Stimulated activated CD8-positive, alpha-beta memory T cell treated with anti-CD3 and anti-CD28 coated beads, Interleukin-7, amount 100 ng/mL, for 4 hours (primary cell): Measurements from ENCODE around the gene IL1RAP.
A peak's percentile ranks its signal among the peaks of the same experiment; 100 is the strongest.

Experiments
- DNase-seq, 2 donors: peaks; one replicate each; pipeline ENCODE4 v3.0.0-alpha.2; 2020; ENCODE audit warnings: low read depth in 2 of 2

IL1RAP gene

DNA sequence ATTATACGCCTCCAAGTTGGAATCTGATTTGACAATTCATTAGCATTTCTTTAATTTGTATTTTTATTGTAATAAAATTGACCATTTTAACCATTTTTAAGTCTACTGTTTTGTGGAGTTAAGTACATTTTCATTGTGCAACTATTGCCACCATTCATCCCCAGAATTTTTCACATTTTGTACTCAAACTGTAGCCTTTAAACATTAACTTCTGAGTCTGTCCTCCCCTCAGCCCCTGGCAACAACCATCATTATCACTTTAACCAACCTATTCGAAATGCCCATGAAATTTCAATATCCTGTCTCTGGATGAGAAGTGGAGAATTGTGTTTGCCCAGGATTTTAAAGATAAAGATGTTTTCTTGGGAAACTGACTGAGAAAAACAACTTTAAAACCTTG lies 27.7 kb downstream of the IL1RAP start:
- DNase-seq, result no peak

DNA sequence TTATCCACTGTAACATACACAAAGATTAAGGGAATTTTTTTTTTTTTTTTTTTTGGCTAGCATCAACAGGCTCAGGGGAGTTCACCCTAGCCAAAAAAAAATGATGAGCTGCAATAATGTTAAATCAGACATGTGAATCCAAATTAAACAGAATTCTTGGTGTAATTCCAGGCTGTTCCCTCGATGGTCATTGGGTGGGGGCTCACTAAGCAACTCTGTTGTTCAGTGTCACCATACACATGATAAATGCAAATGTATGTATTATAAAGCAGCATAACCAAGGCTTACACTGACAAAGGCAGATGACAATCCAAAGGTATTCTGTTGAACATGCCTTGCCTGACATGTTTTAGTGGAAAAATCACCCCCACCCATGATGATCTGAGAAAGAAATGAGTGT lies 29.0 kb downstream of the IL1RAP start:
- DNase-seq, result no peak

DNA sequence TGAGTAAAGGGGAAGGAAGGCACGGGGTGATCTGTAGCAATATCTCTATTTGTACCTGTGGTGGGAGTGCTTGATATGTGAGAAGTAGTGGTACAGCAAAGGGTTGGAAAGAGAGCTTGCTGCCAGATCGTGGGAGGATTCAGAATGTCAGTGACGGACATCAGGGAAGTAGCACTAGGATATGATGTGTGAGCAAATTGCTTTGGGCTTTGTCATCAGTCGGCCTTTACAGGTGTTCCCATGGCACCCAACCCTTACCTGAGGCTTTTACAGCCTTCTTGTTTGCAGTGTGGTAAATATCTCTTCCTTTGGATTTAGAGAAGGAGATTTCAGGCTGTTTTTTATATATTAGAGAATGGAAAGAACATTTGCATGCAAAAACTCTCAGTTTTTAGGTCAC lies 29.8 kb downstream of the IL1RAP start:
- DNase-seq, result no peak

DNA sequence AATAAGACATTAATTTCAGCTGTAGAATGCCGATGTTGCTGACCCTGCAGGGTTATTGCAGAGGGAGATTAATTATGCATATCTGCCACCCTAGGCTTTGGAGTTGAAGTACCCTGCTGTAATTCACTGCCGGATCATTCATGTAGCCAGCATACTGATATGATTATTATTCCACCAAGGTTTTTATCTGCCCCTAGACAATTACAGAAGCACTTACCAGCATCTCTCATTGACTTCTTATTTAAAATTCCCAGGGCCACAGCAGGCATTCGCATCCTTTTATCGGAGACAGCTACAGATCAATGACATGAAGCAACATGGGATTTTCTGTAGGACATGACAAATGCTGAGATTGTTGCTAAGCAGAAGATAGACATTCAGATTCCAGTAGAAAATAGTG lies 31.3 kb downstream of the IL1RAP start:
- DNase-seq, result no peak

GRCh38 chr3:190546881-190547510 lies 33.1 kb downstream of the IL1RAP start:
- no peak for DNase-seq

- DNase-seq, result no peak
Observed at GRCh38 chr3:190548031-190548656, 34.3 kb downstream of the IL1RAP start.

DNA sequence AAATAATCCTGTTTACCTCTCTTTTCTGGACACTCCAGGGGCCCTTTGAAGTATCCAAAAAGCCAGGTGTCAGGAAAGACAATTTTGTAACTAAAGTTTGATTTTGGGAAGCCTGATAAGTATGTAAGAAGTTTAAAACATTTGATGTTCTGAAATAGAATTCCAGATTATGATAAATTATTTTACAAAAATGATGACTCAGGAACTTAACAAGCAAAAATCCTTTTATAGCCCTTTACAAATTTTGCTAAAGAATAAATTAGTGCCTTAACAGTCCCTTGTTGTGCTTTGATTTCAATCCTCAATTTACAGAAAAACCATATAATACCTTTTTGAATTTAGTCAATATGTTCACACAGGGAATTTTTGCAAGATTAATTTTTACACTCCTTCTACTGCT lies 38.1 kb downstream of the IL1RAP start:
- DNase-seq, result no peak

DNA sequence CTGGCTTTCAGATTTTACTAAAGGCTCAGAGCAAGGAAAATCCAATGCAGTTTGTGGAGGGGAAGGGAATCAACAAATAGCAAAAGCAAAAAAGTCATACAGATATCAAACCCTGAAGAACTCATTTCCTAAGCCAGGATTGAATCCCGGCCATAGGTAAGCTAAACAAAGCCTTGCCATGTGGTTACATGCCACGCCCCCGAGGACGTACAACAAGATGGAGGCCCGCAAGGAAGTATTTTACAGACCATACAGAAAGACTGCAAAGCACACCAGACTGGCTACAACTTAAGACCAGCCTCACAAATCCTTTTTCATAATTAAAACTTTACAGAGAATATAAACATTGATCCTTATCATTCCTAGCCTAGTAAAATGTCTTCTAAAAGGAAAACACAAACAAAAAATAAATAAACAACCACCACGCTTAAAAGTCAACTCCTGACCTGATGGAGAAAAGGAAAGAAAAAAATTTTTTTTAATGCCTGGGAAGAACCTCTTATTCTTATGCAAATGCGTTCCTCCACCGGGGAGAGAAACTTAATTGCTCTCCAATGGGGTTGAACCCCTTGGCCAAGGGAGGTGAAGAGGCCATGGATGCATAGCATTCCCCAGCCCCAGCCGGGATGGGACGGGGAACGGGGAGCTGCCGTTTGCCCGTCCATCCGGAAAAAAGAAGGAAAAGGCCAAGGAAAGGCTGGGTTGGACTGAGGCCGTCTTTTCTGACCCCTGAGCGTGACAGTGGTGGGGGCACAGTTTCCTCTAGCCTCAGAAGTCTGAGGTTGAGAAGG lies 39.3 kb downstream of the IL1RAP start:
- DNase-seq, result no peak

DNA sequence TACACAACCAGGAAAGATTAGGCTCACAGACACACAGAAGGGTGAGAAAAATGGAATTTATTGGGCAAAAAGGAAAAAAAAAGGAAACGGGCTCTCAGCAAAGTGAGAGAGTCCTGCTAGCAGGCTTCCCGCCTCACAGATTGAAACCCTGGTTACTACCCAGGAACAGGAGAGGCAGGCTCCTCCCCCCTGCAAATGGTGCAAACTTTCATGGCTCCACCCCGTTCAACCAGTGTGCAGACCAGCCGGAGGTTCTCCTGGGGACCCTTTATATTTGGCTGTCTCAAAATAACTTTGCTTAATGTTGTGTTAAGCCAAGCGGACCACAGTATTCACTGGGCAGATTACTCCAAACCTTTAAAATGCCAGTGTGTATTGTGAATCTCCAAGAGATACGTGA lies 40.3 kb downstream of the IL1RAP start:
- DNase-seq, result no peak

DNA sequence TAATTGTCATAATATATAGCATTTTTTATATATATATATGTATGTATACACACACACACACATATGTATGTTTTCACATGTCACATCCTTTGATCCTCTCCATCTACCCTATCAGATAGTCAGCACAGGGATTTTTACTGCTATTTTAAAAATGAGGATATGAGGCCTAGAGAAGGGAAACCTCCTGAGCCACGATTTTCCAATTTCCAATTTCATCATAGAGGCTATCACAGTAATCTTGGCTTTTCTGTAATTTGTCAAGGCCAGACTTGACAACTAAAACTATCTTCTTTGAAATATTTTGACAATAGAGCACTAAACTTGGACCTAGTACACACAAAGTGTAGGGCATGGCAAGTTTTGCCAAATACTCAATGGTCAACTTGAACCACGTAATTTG lies 42.5 kb downstream of the IL1RAP start:
- DNase-seq, result no peak

DNA sequence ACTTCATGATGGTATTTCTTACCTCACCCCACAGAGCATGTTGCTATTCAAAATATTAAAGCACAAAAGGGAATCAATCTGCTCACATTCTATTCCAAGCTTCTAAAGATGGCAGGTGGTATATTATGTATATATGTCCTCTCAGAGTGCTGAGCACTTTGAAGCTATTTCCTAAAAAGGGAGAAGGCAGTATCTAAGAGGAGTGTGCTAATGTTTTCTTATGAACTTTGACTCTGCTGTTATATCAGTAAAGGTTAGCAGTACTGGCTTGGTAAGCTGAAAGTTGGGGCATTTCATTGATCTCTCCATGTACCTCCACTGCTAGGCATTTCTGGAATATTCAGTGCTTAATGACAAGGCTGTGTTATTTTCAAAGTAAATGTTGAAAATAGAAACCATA lies 43.4 kb downstream of the IL1RAP start:
- no peak for DNase-seq

GRCh38 chr3:190558316-190558715 lies 44.4 kb downstream of the IL1RAP start:
- DNase-seq, result no peak

DNA sequence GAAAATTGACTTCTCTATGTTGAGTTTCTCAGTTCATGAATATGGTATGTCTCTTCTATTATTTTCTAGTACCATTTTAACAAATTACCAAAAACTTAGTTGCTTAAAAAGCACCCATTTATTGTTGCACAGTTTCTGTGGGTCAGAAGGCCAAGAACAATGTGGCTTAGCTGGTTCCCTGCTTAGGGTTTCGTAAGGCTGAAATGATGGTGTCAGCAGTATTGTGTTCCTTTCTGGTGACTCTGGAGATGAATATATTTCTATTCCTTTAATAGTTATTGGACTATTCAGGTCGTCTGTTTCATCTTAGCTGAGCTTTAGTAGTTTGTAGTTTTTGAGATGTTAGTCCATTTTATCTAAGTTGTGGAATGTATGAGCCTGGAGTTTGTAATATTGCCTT lies 44.9 kb downstream of the IL1RAP start:
- no peak for DNase-seq

DNA sequence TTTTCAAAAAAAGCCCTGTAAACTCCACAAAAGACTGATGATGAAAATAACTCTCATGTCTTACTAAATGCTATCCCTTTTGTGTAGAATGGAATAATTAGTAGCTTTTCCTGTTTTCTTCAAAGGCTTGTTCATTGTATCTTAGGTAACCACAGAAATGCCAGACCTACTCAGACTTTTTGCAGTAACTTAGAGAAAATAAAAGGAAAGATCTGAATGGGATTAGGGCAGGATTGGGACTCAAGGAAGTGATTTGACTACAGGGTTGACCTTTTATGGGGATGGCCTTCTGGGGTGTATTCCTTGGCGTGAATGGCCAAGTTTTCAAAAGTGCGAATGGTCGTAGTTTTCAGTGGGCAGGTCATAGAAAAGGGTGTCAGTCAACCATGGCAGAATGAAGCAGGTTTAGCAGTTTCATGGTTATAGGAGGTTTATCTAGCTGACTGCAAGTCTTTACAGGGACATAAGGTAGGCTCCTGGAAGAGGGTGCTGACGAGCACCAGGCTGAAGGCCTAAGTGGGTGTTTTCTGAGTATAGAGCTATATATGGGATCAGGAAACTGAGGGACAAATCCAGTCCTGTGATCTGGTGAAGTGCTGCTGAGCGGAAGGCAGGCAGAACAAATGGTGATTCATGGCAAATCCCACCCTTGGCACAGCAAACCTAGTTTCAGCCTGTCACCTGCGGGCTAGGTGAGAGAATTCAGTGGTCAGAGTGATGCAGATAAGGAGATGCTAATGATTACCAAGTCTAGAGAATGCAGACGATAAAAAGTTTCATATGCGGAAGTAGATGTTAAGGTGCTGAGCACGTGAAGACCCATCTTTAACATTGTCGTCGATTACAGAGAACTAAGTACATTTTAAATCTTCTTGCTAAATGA lies 46.4 kb downstream of the IL1RAP start:
- no peak for DNase-seq

DNA sequence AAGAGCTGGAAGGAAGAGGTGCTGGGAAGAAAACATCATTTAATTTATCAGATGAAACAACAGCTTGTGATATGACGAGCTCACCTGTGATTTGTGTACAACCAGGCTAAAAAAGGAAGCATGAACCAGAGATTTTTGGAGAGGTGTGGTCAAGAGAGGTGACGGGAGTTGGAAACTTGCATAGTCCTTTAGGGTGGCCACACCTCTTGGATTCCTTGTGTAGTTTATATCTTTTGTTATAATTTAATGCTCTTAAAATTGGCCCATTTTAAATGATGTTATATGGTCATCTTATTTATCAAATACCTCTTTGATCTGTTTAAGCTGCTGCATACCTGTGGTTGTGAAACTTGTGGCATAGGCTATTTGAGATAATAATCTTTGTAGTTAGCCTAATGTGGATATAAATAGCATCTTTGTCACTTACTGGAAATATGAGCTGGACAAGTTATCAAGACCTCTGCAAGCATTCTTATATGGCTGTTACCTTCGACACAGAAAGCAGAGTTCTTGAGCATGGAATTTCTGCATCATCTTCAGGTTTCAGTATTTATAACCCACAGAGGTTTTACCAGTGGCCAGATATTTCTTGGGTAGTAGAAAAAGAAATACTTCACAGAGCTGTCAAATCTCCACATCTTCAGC lies 49.1 kb downstream of the IL1RAP start:
- no peak for DNase-seq

DNA sequence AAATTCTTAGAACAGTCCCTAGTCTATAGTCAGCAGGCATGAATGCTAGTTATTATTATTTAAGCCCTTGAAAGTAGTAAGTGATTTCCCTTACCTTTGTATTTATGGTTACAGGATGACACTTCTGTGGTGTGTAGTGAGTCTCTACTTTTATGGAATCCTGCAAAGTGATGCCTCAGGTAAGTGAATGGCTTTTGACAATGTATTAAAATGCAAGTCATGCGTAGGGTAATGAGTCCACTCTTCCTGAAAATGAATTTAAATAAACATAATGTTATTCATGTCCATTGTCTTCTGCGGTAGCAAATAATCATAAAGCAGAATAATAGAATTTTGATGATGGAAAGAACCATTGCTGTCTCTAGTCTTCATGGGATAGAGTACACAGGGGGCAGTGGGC lies 50.3 kb downstream of the IL1RAP start:
- no peak for DNase-seq

- peak; percentile 35 to 38 for DNase-seq
Observed at GRCh38 chr3:190566043-190566933, 52.4 kb downstream of the IL1RAP start.

DNA sequence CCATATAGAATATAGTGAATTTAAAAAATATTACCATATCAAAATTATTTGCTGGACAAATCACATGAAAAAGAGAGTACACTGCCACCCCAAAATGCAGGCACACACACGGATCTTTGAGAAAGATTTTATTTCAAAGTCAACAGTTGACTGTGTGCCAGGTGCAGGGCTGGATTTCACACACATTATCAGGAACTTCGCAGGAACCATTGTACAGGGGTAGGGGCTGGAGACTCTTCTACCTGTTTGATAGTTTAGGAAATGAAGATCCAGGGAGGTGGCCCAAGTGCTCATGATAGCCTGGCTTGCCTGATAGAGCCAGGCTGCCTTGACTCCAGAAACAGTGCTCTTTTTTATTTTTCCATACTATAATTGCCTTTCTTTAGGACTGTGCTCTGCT lies 54.2 kb downstream of the IL1RAP start:
- no peak for DNase-seq

GRCh38 chr3:190574473-190574872 lies 60.6 kb downstream of the IL1RAP start:
- DNase-seq, result no peak

DNA sequence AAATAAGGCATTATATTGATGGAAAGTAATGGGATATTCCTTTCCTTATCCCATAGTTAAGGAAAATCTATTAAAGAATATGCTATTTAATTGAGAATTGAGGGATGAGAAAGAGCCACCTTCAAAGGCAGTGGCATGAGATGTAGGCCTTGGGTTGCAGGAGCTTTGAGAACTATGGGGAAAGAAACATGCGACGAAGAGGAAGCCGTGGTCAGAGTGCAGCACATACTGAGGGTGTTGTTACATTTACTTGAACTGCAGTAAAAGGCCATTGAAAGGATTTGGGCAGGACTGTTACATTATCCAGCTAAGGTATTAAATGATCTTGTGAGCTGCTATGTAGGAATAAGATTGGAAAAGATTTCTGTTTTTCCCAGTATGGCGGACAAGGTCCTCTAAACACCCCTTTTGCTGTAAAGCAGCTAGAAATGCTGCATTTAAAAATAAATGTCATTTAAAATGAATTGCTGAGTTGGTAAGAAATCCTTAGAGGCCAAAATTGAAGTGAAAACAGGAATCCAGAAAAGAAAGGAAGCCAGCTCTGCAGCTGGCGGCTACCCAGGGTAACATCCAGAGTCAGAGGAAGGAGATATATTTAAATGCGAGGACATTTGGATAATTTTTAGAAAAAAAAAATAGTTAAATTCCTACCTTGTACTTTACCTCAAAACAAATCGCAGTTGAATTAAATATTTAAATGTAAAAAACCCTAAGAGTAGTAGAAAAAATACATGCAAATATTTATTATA lies 61.7 kb downstream of the IL1RAP start:
- DNase-seq, result no peak
